GM23248 (cell line): ENCODE data around the gene HOXC10.

ENCODE experiments used
- EZH2 ChIP-seq: fragments of 200-600 bp; sonication (generic); IDR thresholded peaks from 2 replicates; pipeline ENCODE4 v1.6.1; 2018; ENCODE audit warnings: antibody characterized with exemption, mild to moderate bottlenecking; ENCODE audit not compliant: insufficient read depth, poor library complexity, severe bottlenecking
- EZH2phosphoT487 ChIP-seq: fragments of 200-600 bp; sonication (generic); IDR thresholded peaks from 2 replicates; pipeline ENCODE4 v1.6.1; 2018; ENCODE audit warnings: antibody characterized with exemption, moderate library complexity, mild to moderate bottlenecking, low read depth; ENCODE audit not compliant: insufficient read depth

GRCh38 chr12:53994009-53994263 lies 9.0 kb downstream of the HOXC10 start:
- TF ChIP-seq EZH2 (no peak), EZH2phosphoT487 (no peak)
